ENCODE data around the gene RNF2. TPM values are rescaled to one million over a fixed set of nuclear protein-coding genes. Genes with fewer than 3 reads are reported as not detected.

RNF2 gene
- total and polyA plus RNA-seq, 3 donors from 2014 or later, result 38.6 to 46.0 (median 38.9) TPM

GRCh38 chr1:185105121-185105520, 59.8 kb downstream of the RNF2 start:
- H3K9me3 ChIP-seq, result no peaks in the 10 kb centered on the region
- no peak overlapping the region for H3K4me3 ChIP-seq
- 96 to 97% methylated on average over 3 of the region's 3 CpGs for WGBS, 2 donors
- no peaks in the 10 kb centered on the region for H3K4me1 ChIP-seq
- H3K36me3 ChIP-seq (ENCODE audit: low read depth, missing control alignments), result no peaks in the 10 kb centered on the region
- DNase-seq, result no peak
- no peak overlapping the region for H3K27ac ChIP-seq
- intact Hi-C loops (cut with DNase I; ENCODE audit: low total_unique reads), result no loop called here
- TF ChIP-seq CTCF (IDR thresholded peaks at IDR 0.05) (no peak), POLR2A (IDR thresholded peaks at IDR 0.05) (no peak)
- no peaks in the 10 kb centered on the region for H3K27me3 ChIP-seq

- no peak for DNase-seq
- intact Hi-C loops (cut with DNase I; ENCODE audit: low total_unique reads), result no loop called here
- H3K36me3 ChIP-seq (ENCODE audit: low read depth, missing control alignments), result no peaks in the 10 kb centered on the region
- TF ChIP-seq CTCF (IDR thresholded peaks at IDR 0.05), result no peak
- TF ChIP-seq POLR2A (IDR thresholded peaks at IDR 0.05), result no peak
- no peaks in the 10 kb centered on the region for H3K4me1 ChIP-seq
- no peak overlapping the region for H3K27ac ChIP-seq
- no peaks in the 10 kb centered on the region for H3K27me3 ChIP-seq
- no peak overlapping the region for H3K4me3 ChIP-seq
- no peaks in the 10 kb centered on the region for H3K9me3 ChIP-seq
Measured at GRCh38 chr1:185108321-185108720, 63.0 kb downstream of the RNF2 start.

- Histone ChIP-seq H3K4me3 (no peak overlapping the region), H3K9me3 (no peaks in the 10 kb centered on the region), H3K27ac (no peak overlapping the region), H3K27me3 (no peaks in the 10 kb centered on the region), H3K36me3 (ENCODE audit: low read depth, missing control alignments) (no peaks in the 10 kb centered on the region), H3K4me1 (no peaks in the 10 kb centered on the region)
- intact Hi-C loops (cut with DNase I; ENCODE audit: low total_unique reads), result no loop called here
- TF ChIP-seq CTCF (IDR thresholded peaks at IDR 0.05) (no peak), POLR2A (IDR thresholded peaks at IDR 0.05) (no peak)
- DNase-seq, result no peak
Measured at GRCh38 chr1:185110145-185110544, 64.8 kb downstream of the RNF2 start.

- H3K36me3 ChIP-seq (ENCODE audit: low read depth, missing control alignments), result no peaks in the 10 kb centered on the region
- H3K9me3 ChIP-seq, result no peaks in the 10 kb centered on the region
- H3K4me1 ChIP-seq, result no peaks in the 10 kb centered on the region
- no peak overlapping the region for H3K27ac ChIP-seq
- no peak for DNase-seq
- no peaks in the 10 kb centered on the region for H3K27me3 ChIP-seq
- no peak for TF ChIP-seq POLR2A (IDR thresholded peaks at IDR 0.05)
- TF ChIP-seq CTCF (IDR thresholded peaks at IDR 0.05), result no peak
- intact Hi-C loops (cut with DNase I; ENCODE audit: low total_unique reads), result no loop called here
- no peak overlapping the region for H3K4me3 ChIP-seq
Measured at GRCh38 chr1:185111873-185112272, 66.5 kb downstream of the RNF2 start.

GRCh38 chr1:185112356-185112755, 67.0 kb downstream of the RNF2 start:
- H3K4me3 ChIP-seq, result no peak overlapping the region
- H3K27ac ChIP-seq, result no peak overlapping the region
- no peaks in the 10 kb centered on the region for H3K9me3 ChIP-seq
- H3K27me3 ChIP-seq, result no peaks in the 10 kb centered on the region
- intact Hi-C loops (cut with DNase I; ENCODE audit: low total_unique reads), result no loop called here
- 81 to 90% methylated on average over 2 of the region's 2 CpGs for WGBS, 2 donors
- no peak for DNase-seq
- H3K36me3 ChIP-seq (ENCODE audit: low read depth, missing control alignments), result no peaks in the 10 kb centered on the region
- no peaks in the 10 kb centered on the region for H3K4me1 ChIP-seq
- TF ChIP-seq POLR2A (IDR thresholded peaks at IDR 0.05), result no peak
- no peak for TF ChIP-seq CTCF (IDR thresholded peaks at IDR 0.05)
